DMS114 treated with DMSO at 0.1 percent for 48 hours (cell line): Measurements from ENCODE around the gene HOXA9.

ENCODE experiments used
- DNase-seq: peaks from one replicate; lab custom pipeline; 2025; ENCODE audit not compliant: unreplicated experiment; lab: John Stamatoyannopoulos, UW

HOXA9 gene

GRCh38 chr7:27155816-27156507 is 9.4 kb downstream of the HOXA9 start:
- no peak for DNase-seq

- DNase-seq, result no peak
Measured at GRCh38 chr7:27154901-27155815, 10.2 kb downstream of the HOXA9 start.

- DNase-seq, result no peak
Measured at GRCh38 chr7:27154369-27154768, 11.0 kb downstream of the HOXA9 start.

GRCh38 chr7:27153526-27153925 is 11.8 kb downstream of the HOXA9 start:
- DNase-seq, result no peak

- no peak for DNase-seq
Measured at GRCh38 chr7:27152816-27153442, 12.4 kb downstream of the HOXA9 start.

GRCh38 chr7:27151931-27152815 is 13.2 kb downstream of the HOXA9 start, which contains the start of gene HOXA3:
HOXA3 (minus strand) TSS chr7:27152583; CDS start chr7:27110640, 41,943 bp downstream.
- DNase-seq, result no peak

- no peak for DNase-seq
Measured at GRCh38 chr7:27151341-27151930, 13.9 kb downstream of the HOXA9 start.

GRCh38 chr7:27150568-27151340 is 14.6 kb downstream of the HOXA9 start:
- peak; percentile 63 for DNase-seq

GRCh38 chr7:27149842-27150567 is 15.3 kb downstream of the HOXA9 start:
- DNase-seq, result no peak

GRCh38 chr7:27148756-27149641 is 16.3 kb downstream of the HOXA9 start:
- no peak for DNase-seq

GRCh38 chr7:27148031-27148755 is 17.1 kb downstream of the HOXA9 start:
- no peak for DNase-seq

- DNase-seq, result no peak
Measured at GRCh38 chr7:27147199-27148030, 17.9 kb downstream of the HOXA9 start, which contains the start of gene HOXA6. HOXA6 (minus strand) TSS chr7:27147774; CDS start chr7:27147749, 25 bp downstream.

- no peak for DNase-seq
Measured at GRCh38 chr7:27146491-27147198, 18.7 kb downstream of the HOXA9 start.

GRCh38 chr7:27145914-27146412 is 19.4 kb downstream of the HOXA9 start:
- no peak for DNase-seq

GRCh38 chr7:27145165-27145913 is 20.0 kb downstream of the HOXA9 start:
- DNase-seq, result no peak
